Choroid plexus epithelial cell (primary cell): ENCODE measurements around the gene SLC8B1.

Experiments
- DNase-seq: peaks from one replicate; pipeline ENCODE4 v3.0.0-alpha.2; 2010; ENCODE audit warnings: low read depth
- H3K4me3 ChIP-seq: 2 replicates; pipeline ENCODE4 v1.5.1; 2011; ENCODE audit warnings: low read depth, mild to moderate bottlenecking, control low read depth, low read length, moderate library complexity
- CTCF ChIP-seq: conservative IDR thresholded peaks from 2 replicates; pipeline ENCODE4 v1.5.1; 2011; ENCODE audit warnings: low read depth, mild to moderate bottlenecking, control low read depth, inconsistent platforms, low read length, moderate library complexity

The SLC8B1 gene

GRCh38 chr12:113297214-113297587, 37.7 kb downstream of the SLC8B1 start:
- no peak for TF ChIP-seq CTCF
- DNase-seq = no peak

DNA sequence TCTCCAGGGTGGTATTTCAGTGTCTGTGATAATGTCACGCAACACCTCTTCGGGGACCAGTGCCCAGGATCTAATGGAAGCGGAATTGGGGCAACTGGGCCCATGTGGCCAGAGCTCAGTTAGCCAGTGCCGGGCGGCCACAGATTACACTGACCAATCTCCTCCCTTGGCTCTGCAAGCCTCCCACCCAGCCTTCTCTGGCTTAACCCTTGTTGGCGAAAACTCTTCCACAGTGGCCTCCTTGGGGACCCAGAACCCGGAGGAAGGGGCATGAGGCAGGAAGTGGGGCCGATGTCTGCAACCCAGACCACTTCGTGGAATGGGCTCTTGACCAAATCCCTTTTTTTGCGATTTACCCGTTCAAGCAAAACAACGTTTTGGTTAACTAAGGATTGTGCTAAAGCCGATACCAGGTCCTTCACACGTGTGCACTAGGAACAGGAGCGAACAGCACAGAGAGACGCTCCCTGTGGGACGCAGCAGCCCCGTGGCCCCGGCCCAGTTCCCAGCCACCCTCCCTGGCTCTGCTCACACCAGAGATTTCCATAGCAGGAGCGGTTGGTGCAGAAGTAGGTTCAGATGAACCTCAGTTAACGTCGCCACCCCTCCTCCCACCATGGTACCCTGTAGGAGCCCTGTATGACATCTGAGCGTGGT, 38.2 kb downstream of the SLC8B1 start:
- no peak for DNase-seq
- TF ChIP-seq CTCF = no peak
- H3K4me3 ChIP-seq = no peak overlapping the region

More at GRCh38 chr12:113297214-113297587, 37.7 kb downstream of the SLC8B1 start:
- no peak overlapping the region for H3K4me3 ChIP-seq

GRCh38 chr12:113295886-113296556, 38.9 kb downstream of the SLC8B1 start:
- no peak overlapping the region for H3K4me3 ChIP-seq
- TF ChIP-seq CTCF = no peak
- no peak for DNase-seq

GRCh38 chr12:113293100-113293499, 41.8 kb downstream of the SLC8B1 start:
- DNase-seq = no peak
- H3K4me3 ChIP-seq = no peak overlapping the region
- TF ChIP-seq CTCF = no peak

DNA sequence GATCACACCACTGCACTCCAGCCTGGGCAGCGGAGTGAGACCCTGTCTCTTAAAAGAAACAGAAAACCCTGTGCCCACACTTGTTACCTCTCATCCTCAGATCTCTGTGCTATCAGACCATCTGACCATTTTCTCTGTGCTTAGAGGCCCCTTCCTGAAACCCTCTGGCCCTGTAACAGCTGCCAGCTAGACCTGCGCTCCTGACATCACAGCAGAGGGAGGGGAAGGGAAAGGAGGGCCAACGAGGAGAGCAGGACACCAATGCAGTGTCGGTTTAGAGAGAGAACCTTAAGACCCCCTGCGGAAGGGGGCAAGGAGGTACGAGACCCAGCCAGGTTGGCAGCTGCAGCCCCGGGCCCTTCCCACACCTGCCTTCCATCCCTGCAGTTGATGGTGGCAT, 42.4 kb downstream of the SLC8B1 start:
- no peak for TF ChIP-seq CTCF
- no peak for DNase-seq
- no peak overlapping the region for H3K4me3 ChIP-seq

DNA sequence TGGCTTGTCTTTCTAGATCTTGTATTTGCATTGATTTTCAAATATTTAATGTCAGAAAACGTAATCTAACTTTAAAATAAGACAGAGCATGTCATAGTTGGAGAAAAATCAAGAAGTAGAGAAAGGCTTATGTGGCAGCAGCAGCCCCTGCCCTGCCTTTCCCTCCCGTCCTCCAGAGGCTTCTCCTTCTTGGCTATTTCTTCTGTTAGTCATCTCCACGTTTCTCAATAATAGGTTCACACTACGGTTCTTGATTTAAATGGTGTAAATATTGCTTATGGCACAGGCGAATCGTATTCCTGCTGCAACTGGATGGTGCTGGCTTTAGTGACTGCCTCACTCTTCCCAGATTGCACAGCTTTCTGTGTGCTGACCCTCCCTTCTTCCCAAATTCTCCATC, 42.8 kb downstream of the SLC8B1 start:
- DNase-seq = peak; percentile 82
- H3K4me3 ChIP-seq = no peak overlapping the region
- peak; percentile 8 for TF ChIP-seq CTCF

- DNase-seq = no peak
- TF ChIP-seq CTCF = no peak
- no peak overlapping the region for H3K4me3 ChIP-seq
Observed at GRCh38 chr12:113291586-113291985, 43.3 kb downstream of the SLC8B1 start.
